Measurements from ENCODE around the gene KAZALD1. TPM values are rescaled to one million over a fixed set of nuclear protein-coding genes. Genes with fewer than 3 reads are reported as not detected.
A peak's percentile ranks its signal among the peaks of the same experiment; 100 is the strongest.

KAZALD1 gene
- total and polyA plus RNA-seq, 7 donors, result 1.5 to 10.7 (median 3.1) TPM

DNA sequence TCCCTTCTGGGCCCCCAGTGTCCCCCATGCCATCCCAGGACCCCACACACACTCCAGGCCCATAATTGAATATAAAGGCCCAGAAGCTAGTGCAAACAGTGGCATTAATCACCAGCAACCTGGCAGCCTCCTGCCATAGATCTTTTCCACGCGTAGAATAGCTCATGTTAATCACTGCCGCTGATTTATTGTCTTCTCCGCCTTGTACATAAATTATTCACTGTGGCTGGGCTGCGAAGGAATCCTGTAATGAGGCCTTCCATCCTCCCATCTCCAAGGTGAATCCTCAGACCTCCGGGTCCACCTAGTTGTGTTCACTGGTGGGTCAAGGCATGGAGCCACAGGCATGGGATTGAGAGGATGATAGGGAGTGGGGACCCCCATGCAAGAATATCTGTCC, 33.2 kb downstream of the KAZALD1 start:
- no peak overlapping the region for H3K27ac ChIP-seq
- DNase-seq, result no peak
- no peaks in the 10 kb centered on the region for H3K36me3 ChIP-seq (ENCODE audit: insufficient read depth in 1 of 2, low read depth in 1 of 2)
- TF ChIP-seq, protein P1, sequence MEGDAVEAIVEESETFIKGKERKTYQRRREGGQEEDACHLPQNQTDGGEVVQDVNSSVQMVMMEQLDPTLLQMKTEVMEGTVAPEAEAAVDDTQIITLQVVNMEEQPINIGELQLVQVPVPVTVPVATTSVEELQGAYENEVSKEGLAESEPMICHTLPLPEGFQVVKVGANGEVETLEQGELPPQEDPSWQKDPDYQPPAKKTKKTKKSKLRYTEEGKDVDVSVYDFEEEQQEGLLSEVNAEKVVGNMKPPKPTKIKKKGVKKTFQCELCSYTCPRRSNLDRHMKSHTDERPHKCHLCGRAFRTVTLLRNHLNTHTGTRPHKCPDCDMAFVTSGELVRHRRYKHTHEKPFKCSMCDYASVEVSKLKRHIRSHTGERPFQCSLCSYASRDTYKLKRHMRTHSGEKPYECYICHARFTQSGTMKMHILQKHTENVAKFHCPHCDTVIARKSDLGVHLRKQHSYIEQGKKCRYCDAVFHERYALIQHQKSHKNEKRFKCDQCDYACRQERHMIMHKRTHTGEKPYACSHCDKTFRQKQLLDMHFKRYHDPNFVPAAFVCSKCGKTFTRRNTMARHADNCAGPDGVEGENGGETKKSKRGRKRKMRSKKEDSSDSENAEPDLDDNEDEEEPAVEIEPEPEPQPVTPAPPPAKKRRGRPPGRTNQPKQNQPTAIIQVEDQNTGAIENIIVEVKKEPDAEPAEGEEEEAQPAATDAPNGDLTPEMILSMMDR (IDR thresholded peaks at IDR 0.05), result no peak
- no peaks in the 10 kb centered on the region for H3K4me1 ChIP-seq
- peak in 1 of 4 donors; percentile 27 for ATAC-seq
- H3K9me3 ChIP-seq, result no peaks in the 10 kb centered on the region
- intact Hi-C loops (cut with DNase I), result loop anchor here in 1 of 2 donors (1.0 kb wide), 1 partner anchor 47 kb away; no protein-coding TSS in a partner anchor
- H3K4me3 ChIP-seq, result no peak overlapping the region
- peaks cover 3 to 57% (median 13%) of the 10 kb centered on the region in 3 donors for H3K27me3 ChIP-seq (ENCODE audit: insufficient read depth in 3 of 3, low read length in 2 of 3)
- 65 to 70% (median 70%) methylated on average over 6 of the region's 6 CpGs for WGBS, 3 donors

DNA sequence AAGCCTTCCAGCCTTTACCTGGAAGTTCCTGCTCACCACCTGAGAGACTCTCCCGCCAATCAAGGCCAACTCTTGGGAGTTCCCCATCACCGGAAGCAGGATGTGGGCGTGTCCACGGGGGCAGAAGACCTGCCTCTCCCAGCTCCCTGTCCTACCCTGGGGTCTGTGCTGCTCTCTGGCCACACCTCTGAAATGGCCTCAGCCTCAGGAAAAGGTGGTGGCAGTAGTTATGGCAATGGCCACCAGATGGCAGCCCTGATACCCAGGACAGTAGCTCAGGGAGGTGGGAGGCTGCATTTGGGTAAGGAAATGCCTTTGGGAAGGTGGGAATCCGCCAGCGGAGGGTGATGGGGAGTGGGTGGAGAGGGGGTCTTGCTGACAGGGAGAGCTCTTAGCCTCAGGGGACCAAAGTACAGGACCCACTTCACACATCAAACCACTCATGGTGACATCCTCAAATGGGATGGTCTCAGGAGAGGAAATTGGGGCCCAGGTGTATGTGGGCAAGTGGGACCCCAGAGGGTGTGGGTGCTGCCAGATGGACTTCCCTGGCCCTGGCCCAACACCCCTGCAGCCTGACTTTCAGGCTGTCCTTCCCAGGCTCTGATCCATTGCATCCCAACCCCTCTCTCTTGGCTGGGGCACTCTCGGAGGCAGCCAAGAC, 33.9 kb downstream of the KAZALD1 start:
- ATAC-seq, result peak; percentile 80 to 92 (median 86)
- DNase-seq, result peak; percentile 60 to 77
- H3K4me3 ChIP-seq, result no peak overlapping the region
- intact Hi-C loops (cut with DNase I), result loop anchor here in 1 of 2 donors (1.0 kb wide), 1 partner anchor 47 kb away; no protein-coding TSS in a partner anchor
- 17 to 23% (median 18%) methylated on average over 7 of the region's 7 CpGs for WGBS, 3 donors
- TF ChIP-seq, protein P1 (IDR thresholded peaks at IDR 0.05), result peak; percentile 74
- H3K27me3 ChIP-seq (ENCODE audit: insufficient read depth in 3 of 3, low read length in 2 of 3), result peaks cover 3 to 55% (median 13%) of the 10 kb centered on the region in 3 donors
- H3K9me3 ChIP-seq, result no peaks in the 10 kb centered on the region
- no peaks in the 10 kb centered on the region for H3K36me3 ChIP-seq (ENCODE audit: insufficient read depth in 1 of 2, low read depth in 1 of 2)
- H3K4me1 ChIP-seq, result no peaks in the 10 kb centered on the region
- H3K27ac ChIP-seq, result no peak overlapping the region

DNA sequence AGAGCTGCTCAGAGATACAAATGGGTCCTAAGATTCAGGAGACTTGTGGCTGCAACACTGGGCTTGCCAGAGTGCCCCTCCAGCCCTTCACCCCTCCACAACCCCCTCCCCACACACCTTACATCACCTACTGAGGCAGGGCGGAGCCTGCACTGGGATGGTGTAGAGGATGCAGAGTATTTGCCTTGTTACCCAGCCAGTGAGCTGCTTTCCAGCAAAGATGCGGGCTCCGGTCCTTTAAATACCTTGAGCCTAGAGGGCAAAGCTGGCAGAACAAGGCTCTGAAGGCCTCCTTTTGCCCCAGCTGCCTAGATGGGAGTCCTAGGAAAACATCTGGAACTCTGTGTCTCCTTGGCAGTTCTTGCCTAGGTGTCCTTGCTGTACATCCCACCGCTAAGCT, 34.6 kb downstream of the KAZALD1 start:
- 85 to 93% (median 91%) methylated on average over 4 of the region's 4 CpGs for WGBS, 3 donors
- intact Hi-C loops (cut with DNase I), result no loop called here
- TF ChIP-seq, protein P1 (IDR thresholded peaks at IDR 0.05), result no peak
- peaks cover 3 to 56% (median 13%) of the 10 kb centered on the region in 3 donors for H3K27me3 ChIP-seq (ENCODE audit: insufficient read depth in 3 of 3, low read length in 2 of 3)
- no peak overlapping the region for H3K27ac ChIP-seq
- no peaks in the 10 kb centered on the region for H3K36me3 ChIP-seq (ENCODE audit: insufficient read depth in 1 of 2, low read depth in 1 of 2)
- DNase-seq, result no peak
- peak in 1 of 4 donors; percentile 13 for ATAC-seq
- H3K9me3 ChIP-seq, result no peaks in the 10 kb centered on the region
- no peaks in the 10 kb centered on the region for H3K4me1 ChIP-seq
- no peak overlapping the region for H3K4me3 ChIP-seq

DNA sequence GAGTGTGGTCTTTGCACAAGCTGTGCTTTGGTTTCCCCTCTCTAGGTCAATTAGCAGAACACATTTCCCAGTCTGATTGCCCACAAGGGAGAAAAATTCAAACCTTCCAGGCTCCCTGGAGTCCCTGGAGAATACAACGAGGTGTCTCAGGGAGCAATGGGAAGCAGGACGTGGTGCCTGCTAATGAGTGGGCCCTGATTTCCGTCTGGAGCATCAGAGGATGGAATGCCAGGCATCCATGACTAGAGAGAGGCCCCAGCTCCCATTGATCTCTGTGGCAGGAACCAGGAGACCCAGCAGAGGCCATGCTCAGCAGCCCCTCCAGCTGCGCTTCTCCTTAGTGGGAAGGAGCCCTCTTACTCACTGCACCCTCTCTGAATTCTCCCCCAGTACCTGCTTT, 36.1 kb downstream of the KAZALD1 start:
- Histone ChIP-seq H3K4me3 (no peak overlapping the region), H3K27ac (no peak overlapping the region), H3K27me3 (ENCODE audit: insufficient read depth in 3 of 3, low read length in 2 of 3) (peaks cover 3 to 52% (median 9%) of the 10 kb centered on the region in 3 donors), H3K4me1 (no peaks in the 10 kb centered on the region), H3K36me3 (ENCODE audit: insufficient read depth in 1 of 2, low read depth in 1 of 2) (no peaks in the 10 kb centered on the region), H3K9me3 (no peaks in the 10 kb centered on the region)
- WGBS, 3 donors, result 26 to 45% (median 34%) methylated on average over 3 to 4 of the region's 4 CpGs
- ATAC-seq (no peak), DNase-seq (no peak)
- TF ChIP-seq, protein P1 (IDR thresholded peaks at IDR 0.05), result no peak
- intact Hi-C loops (cut with DNase I), result loop anchor here in 1 of 2 donors (1.0 kb wide), 1 partner anchor 44 kb away; no protein-coding TSS in a partner anchor

All from psoas muscle (tissue), 8 donors.